ENCODE results near the gene MAPK8.

The MAPK8 gene

DNA sequence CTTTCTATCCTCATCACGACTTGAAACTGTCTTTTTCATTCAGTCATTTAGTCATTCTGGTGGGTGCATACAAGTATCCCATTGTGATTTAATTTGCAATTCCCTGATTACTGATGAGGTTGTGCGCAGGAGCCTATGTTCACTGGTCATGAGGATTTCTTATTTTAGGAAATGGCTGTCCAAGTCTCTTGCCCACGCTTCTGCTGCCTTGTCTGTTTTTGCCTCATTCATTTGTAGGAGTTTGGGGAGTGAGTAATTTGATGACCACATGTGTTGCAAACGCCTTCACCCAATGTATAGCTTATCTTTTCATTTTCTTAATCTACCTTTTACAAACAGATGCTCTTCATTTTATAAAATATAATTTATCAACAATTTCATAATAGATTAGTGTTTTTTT is 171.1 kb downstream of the MAPK8 start:
- DNase-seq (ENCODE audit: low spot score) = no peak

DNA sequence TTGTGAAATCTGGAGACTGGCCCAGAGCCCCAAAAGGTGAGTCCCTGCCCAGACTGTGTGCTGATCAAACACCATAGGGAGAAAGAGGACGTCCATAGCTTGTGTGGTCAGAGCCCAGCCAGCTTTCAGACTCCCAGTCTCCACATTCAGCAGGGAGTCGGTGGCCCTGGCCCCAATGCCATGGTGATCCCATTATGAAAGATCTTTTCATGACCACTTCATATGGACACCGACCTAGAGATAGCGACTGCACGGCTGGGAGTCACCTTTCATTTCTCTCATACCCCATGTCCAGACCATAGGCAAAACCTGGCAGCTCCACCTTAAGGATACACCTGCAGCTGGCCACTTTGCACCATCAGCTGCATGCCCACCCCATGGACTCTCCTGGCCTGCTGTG is 172.0 kb downstream of the MAPK8 start:
- no peak for DNase-seq (ENCODE audit: low spot score)

DNA sequence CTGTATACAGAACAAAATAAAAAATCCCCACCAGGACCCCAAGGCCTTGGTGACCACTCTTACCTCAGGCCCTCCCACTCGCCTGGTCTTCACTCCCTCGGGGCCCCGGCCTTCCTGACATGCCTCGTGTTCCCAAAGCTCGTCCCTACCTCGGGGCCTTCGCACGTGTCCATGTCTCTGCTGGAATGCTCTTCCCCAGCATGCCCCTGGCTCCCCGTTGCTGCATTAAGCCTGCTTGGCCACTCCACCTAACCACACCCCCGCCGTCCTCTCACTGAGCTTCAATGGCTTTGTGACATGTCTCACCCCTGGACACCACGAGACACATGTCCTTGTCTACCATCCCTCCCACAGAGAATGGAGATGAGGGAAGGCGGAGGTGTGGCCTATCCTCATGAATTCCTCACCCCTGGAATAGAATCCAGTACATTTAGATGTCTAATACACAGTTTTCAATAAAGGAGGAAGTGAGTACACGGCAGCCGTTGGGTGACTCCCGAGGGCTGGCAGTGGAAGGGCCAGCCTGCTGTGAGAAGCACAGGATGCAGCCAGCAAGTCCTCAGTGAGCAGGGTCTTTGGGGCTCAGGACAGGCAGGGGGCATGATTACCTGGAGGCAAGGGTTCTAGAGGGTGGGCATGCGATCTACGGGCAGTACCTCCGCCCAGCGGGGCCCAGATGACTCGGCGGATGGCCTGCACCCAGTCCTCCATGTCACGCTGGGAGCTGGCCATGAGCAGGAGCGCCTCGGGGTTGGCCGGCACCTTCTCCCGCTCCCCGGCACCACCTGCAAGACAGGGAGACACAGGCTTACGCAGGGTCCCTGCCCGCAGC is 172.7 kb downstream of the MAPK8 start:
- DNase-seq (ENCODE audit: low spot score) = no peak

DNA sequence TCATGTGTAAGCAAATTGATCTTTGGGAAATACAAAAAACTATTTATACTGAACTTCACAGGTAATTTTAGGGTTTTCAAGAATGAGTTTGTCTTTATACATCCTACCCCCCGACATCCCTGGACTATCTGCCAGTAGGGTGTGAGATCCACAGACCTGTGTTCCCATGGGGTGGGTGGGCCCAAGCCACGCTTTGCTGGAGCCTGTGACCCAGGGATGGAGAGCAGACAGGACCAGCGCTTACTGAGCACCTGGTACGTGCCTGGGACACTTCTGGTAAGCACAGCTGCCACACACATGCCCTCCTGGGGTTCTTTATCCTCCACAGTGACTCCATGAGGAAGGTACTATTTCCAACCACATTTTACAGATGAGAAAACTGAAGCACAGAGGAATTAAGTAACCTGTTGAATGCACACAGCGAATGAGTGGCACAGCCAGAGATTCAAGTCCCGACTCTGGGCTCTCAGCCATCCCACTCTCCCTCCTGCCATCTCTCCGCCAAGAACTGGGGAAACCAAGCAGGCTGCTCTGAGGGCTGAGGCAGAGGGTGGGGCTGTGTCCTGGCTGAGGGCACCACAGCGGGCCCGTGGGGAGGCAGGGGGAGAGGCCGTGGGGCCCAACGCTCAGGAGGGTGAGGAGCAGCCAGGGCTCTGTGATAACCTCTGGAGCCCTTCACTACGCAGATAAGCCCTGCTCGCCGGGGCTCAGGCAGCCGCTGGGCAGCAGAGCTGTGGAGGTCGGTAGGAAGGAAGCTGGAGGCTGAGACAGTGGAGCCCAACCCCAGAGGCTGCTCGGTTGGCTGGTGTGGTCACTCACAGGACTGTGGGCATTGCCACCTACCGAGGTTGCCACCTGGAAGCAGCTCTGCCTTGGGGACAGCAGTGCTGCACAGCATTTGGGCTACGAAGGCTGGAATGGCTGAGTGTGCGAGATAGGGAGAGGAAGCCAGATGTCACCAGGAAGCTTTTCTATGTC is 174.2 kb downstream of the MAPK8 start:
- DNase-seq (ENCODE audit: low spot score) = no peak

DNA sequence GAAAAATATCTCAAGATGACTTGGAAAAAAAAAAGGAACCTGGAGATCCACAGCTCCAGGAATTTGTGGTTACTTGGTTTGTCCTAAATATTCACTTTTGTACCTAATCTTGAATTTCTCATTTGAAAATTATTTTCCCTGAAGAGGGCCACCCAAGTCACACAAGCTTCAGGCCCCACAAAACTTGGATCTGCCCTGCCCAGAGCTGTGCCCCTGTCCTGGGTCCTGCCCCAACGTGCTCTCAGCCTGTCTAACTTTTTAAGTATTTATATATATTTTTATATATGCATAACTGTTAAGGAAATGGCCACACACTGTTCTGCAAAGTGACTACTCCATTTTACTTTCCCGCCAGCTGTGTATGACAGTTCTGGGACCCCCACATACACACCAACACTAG is 174.9 kb downstream of the MAPK8 start:
- no peak for DNase-seq (ENCODE audit: low spot score)

DNA sequence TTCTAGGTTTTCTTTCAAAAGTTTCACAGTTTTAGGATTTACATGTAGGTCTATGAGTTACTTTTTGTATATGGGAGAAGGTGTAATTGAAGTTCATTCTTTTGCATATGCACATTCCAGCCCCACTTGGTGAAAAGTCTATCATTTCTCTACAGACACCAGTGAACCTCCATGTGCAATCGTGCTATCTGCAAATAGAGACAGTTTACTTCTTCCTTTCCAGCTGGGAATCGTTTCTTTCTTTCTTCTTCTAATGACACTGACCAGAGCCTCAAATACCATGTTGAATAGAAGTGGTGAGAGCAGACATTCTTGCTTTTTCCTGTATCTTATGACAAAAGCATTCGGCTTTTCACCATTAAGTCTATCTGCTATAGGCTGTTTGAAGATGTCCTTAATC is 175.7 kb downstream of the MAPK8 start:
- DNase-seq (ENCODE audit: low spot score) = no peak

DNA sequence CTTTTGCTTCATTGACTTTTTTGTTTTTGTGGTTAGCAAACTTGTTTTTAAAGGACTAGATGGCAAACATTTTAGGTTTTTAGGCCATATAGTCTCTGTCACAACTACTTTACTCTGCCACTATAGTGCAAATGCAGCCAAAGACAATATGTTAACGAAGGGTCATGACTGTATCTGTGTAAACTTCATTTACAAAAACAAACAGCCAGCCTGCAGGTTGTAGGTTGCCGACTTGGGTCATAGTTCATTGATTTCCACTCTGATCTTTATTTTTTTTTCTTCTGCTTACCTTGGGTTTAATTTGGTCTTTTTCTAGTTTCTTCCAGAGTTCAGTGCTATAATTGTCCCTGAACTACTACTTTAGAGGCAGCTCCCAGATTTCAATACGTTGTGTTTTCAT is 178.4 kb downstream of the MAPK8 start:
- DNase-seq (ENCODE audit: low spot score) = no peak

DNA sequence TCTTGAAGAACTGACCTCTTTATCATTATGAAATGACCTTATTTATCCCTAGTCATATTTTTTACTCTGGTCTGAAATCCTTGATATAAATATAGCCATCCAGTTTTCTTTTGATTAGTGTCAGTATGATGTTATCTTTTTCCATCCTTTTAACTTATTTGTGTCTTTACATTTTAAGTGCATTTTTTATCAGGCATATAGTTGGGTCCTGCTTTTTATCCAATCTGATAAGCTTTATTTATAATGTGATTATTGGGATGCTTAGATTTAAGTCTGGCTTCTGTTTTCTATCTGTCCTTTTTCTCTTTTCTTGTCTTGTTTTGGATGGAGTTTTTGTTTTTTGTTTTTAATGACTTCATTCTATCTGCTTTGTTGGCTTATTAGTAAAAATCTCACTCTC is 179.2 kb downstream of the MAPK8 start:
- DNase-seq (ENCODE audit: low spot score) = no peak

DNA sequence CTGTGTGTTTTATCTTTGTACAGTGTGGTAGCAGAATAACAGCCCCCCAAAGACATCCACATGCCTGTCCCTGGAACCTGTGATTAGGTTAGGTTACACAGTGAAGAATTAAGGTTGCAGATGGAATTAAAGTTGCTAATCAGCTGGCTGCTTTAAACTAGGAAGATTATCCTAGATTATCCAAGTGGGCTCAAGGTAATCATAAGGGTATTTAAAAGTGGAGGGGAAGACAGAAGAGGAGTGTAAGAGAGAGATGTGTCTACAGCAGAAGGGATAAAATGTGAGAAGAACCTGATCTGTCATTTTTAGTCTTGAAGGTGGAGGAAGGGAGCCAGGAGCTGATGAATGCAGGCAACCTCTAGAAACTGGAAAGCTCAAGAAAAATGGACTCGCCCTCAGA is 180.8 kb downstream of the MAPK8 start:
- no peak for DNase-seq (ENCODE audit: low spot score)

Measured in hepatic stellate cell (primary cell).